ENCODE measurements around the gene KCNK6.

Gene KCNK6

DNA sequence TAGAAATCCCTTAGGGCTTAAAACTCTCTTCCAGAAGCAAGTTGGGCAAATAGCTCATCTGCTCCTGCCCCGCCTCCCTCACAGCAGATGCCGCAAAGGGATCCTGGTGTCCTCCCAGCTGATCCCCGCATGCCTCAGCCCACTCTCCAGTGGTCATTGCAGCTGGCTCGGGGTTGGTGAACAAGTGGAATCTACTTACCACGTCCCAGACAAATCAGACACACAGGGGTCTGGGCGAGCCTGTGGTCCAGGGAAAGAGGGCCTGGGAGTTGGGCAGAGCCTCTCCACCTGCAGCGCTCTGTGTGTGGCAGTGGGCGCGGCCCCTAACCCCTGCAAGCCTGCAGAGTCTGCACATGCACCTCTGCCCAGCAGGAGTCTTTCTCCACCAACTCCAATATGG is 26.4 kb upstream of the KCNK6 start:
- in situ Hi-C loops (cut with MboI; ENCODE audit: low sequenced_read_pairs, unreplicated experiment), result no loop called here
- TF ChIP-seq CTCF (IDR thresholded peaks at IDR 0.05; ENCODE audit: borderline replicate concordance, control extremely low read depth, extremely low read depth, insufficient read depth, missing control alignments), result no peak
- DNase-seq (ENCODE audit: low spot score), result no peak

DNA sequence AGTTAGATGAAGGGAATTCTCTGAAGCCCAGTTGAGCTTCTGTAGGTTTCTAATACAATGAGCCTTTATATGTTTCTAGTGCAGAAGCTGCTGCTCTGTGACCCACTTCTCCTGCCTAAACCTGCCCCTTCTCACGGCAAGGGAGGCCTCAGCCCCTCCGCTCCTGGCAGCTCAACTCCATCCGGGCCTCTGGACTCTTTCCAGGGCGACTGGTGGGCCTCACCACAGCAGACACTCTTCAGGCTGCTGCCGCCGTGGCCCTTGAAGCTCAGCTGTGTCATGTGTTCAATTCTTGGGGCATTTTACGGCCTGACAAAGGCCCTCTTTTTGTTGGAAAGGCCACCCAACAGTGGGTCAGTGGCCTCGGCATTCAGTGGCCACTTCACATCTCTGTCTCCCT is 25.6 kb upstream of the KCNK6 start:
- TF ChIP-seq CTCF (IDR thresholded peaks at IDR 0.05; ENCODE audit: borderline replicate concordance, control extremely low read depth, extremely low read depth, insufficient read depth, missing control alignments), result no peak
- no peak for DNase-seq (ENCODE audit: low spot score)
- in situ Hi-C loops (cut with MboI; ENCODE audit: low sequenced_read_pairs, unreplicated experiment), result no loop called here

DNA sequence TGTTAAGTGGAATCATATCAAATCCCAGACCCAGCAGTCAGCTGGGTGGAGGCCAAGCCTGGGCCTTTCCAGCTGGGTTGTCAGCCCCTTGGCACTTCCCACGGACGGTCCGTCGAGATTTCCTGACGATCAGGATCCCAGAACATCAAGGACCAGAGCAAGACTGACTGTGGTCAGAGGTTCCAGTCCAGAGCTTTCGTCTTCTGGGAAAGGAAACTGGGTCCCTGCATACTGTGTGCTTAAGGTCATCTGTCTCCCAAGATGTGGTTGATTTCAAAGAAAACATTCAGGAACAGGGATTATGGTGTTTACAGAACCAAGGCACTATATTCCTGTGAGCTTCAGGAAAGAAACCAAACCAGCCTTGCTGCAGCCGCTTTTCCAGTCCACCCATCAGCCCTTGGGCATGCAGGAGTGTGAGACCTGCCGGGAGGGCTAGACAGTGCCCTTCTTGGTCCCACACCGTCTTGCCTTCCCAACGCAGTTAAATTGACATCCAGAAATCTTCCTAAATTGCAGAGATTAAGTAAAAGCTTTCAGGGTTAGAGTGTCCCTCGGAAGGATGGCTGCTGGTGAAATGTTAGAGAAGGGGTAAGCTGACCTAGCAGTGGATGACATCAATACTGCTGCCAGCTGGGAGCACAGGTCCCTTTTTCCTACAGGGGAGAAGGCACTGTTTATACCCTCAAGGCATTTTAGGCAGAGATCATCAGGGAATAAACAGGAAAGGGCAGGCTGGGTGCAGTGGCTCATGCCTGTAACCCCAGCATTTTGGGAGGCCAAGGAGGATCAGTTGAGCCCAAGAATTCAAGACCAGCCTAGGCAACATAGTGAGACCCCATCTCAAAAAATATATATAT is 20.6 kb upstream of the KCNK6 start:
- DNase-seq (ENCODE audit: low spot score), result no peak
- in situ Hi-C loops (cut with MboI; ENCODE audit: low sequenced_read_pairs, unreplicated experiment), result no loop called here
- TF ChIP-seq CTCF (IDR thresholded peaks at IDR 0.05; ENCODE audit: borderline replicate concordance, control extremely low read depth, extremely low read depth, insufficient read depth, missing control alignments), result no peak

GRCh38 chr19:38303517-38304351 is 15.9 kb upstream of the KCNK6 start, which contains the start of gene C19orf33:
Gene C19orf33, plus strand, starts transcription at chr19:38304251. Its CDS starts 11 bp downstream, at chr19:38304262.
- in situ Hi-C loops (cut with MboI; ENCODE audit: low sequenced_read_pairs, unreplicated experiment), result no loop called here
- TF ChIP-seq CTCF (IDR thresholded peaks at IDR 0.05; ENCODE audit: borderline replicate concordance, control extremely low read depth, extremely low read depth, insufficient read depth, missing control alignments), result no peak
- no peak for DNase-seq (ENCODE audit: low spot score)

GRCh38 chr19:38304352-38304865 is 15.2 kb upstream of the KCNK6 start:
- no peak for DNase-seq (ENCODE audit: low spot score)
- no peak for TF ChIP-seq CTCF (IDR thresholded peaks at IDR 0.05; ENCODE audit: borderline replicate concordance, control extremely low read depth, extremely low read depth, insufficient read depth, missing control alignments)
- in situ Hi-C loops (cut with MboI; ENCODE audit: low sequenced_read_pairs, unreplicated experiment), result no loop called here

GRCh38 chr19:38304866-38305429 is 14.7 kb upstream of the KCNK6 start:
- in situ Hi-C loops (cut with MboI; ENCODE audit: low sequenced_read_pairs, unreplicated experiment), result no loop called here
- TF ChIP-seq CTCF (IDR thresholded peaks at IDR 0.05; ENCODE audit: borderline replicate concordance, control extremely low read depth, extremely low read depth, insufficient read depth, missing control alignments), result no peak
- DNase-seq (ENCODE audit: low spot score), result no peak

Data from GM13976 (cell line).